Activated CD4-positive, alpha-beta T cell treated with anti-CD3 and anti-CD28 coated beads for 36 hours (primary cell): ENCODE measurements around the gene DHRS4. TPM values are rescaled to one million over a fixed set of nuclear protein-coding genes. Genes with fewer than 3 reads are reported as not detected.
A peak's percentile ranks its signal among the peaks of the same experiment; 100 is the strongest.
"Not testable (repeated sequence)": the region's sequence is repeated elsewhere in the genome, so short reads cannot be mapped to it uniquely, and the experiment has no call there.

ENCODE experiments used
- ATAC-seq: fragments of 200-7000 bp; cut with Tn5 transposase; one replicate; pipeline ENCODE4 v1.10.0; 2021; ENCODE audit warnings: mild to moderate bottlenecking, moderate library complexity
- CTCF ChIA-PET: fragments of 350-600 bp; sonication (Branson Sonifier 250); formaldehyde crosslinking; loops from one replicate; lab custom pipeline; 2021; ENCODE audit warnings: antibody characterized with exemption; lab: Charles Lee
- POLR2A ChIA-PET: fragments of 350-600 bp; sonication (Branson Sonifier 250); formaldehyde crosslinking; loops from one replicate; lab custom pipeline; 2021; ENCODE audit warnings: antibody characterized with exemption, inconsistent platforms; lab: Charles Lee
- DNase-seq: peaks from one replicate; pipeline ENCODE4 v3.0.0-alpha.2; 2020
- H3K27ac Mint-ChIP-seq: one replicate; pipeline ENCODE4 v1.8.0; 2021; ENCODE audit warnings: mixed read lengths
- H3K27me3 Mint-ChIP-seq: one replicate; pipeline ENCODE4 v1.8.0; 2021; ENCODE audit warnings: mixed read lengths
- H3K36me3 Mint-ChIP-seq: one replicate; pipeline ENCODE4 v1.8.0; 2021; ENCODE audit warnings: low read depth, mixed read lengths
- H3K4me1 Mint-ChIP-seq: one replicate; pipeline ENCODE4 v1.8.0; 2021; ENCODE audit warnings: mixed read lengths
- H3K4me3 Mint-ChIP-seq: one replicate; pipeline ENCODE4 v1.8.0; 2021; ENCODE audit warnings: mild to moderate bottlenecking, moderate library complexity, mixed read lengths
- H3K9me3 Mint-ChIP-seq: one replicate; pipeline ENCODE4 v1.8.0; 2021; ENCODE audit warnings: low read depth, mixed read lengths
- intact Hi-C, 2 experiments: fragments of 100-400 bp; cut with DNase I in 1 of 2; cut with micrococcal nuclease in 1 of 2; formaldehyde crosslinking; loops; one replicate each; pipeline versions ENCODE4 v1.14.2 to v1.15.1; 2022 to 2024; cut with DNase I, micrococcal nuclease
- total RNA-seq, 2 experiments: library from RNA; stranded (reverse); gene quantifications; one replicate each; pipeline ENCODE4 v1.2.3, GENCODE V29; 2021

The DHRS4 gene
- total RNA-seq, 2 experiments from 2014 or later, result 32.2 to 36.2 TPM

DNA sequence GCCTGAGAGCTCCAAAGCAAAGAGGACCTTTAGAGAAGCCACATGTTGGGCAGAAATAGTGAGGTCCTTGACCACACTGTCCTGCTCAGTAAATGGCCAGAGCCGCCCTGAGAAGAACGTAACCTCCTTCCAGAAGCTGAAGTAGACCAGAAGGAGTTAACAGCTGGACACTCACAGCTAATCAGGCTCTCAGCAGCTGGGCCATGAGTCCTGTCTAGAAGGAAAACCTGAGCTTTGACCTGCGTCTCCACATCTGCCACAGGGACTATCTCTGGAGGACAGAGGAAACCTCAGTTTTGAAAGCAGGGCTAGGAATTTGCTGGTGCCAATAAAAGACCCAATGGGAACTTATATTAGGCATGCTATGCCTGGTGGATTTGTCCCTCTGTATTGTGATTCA lies 12.3 kb upstream of the DHRS4 start:
- ChIA-PET CTCF (interaction anchor here (0.9 kb wide), 1 partner anchor 310 kb away, joined by 3 read pairs; no protein-coding TSS in a partner anchor), POLR2A (no interaction called here)
- H3K27me3 Mint-ChIP-seq, result no peaks in the 10 kb centered on the region
- H3K4me1 Mint-ChIP-seq, result peaks cover 4% of the 10 kb centered on the region
- no peaks in the 10 kb centered on the region for H3K9me3 Mint-ChIP-seq
- intact Hi-C loops, result no loop called here
- no peaks in the 10 kb centered on the region for H3K36me3 Mint-ChIP-seq
- no peak for DNase-seq
- no peak overlapping the region for H3K4me3 Mint-ChIP-seq
- H3K27ac Mint-ChIP-seq, result no peak overlapping the region
- no peak for ATAC-seq

DNA sequence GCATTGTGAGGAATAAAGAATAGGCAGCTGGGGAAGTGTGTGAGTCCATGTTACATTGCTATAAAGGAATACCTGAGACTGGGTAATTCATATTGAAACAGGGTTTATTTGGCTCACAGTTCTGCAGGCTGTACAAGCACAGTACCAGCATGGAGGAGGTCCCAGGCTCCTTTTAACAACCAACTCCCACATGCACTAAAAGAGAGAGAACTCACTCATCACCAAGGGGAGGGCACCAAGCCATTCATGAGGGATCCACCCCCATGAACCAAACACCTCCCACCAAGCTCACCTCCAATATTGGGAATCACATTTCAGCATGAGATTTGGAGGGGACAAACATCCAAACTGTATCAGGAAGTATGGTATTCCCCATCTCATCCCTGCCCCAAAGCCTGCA lies 11.9 kb upstream of the DHRS4 start:
- intact Hi-C loops, result no loop called here
- ChIA-PET POLR2A (no interaction called here), CTCF (interaction anchor here (0.7 to 0.9 kb wide), 2 partner anchors 310 to 373 kb away, joined by 3 read pairs; no protein-coding TSS in a partner anchor)
- no peak for ATAC-seq
- no peaks in the 10 kb centered on the region for H3K9me3 Mint-ChIP-seq
- H3K36me3 Mint-ChIP-seq, result no peaks in the 10 kb centered on the region
- no peaks in the 10 kb centered on the region for H3K27me3 Mint-ChIP-seq
- no peak for DNase-seq
- H3K27ac Mint-ChIP-seq, result no peak overlapping the region
- peaks cover 8% of the 10 kb centered on the region for H3K4me1 Mint-ChIP-seq
- H3K4me3 Mint-ChIP-seq, result no peak overlapping the region

GRCh38 chr14:23942587-23942986 lies 11.0 kb upstream of the DHRS4 start:
- Mint-ChIP-seq H3K4me1 (peaks cover 8% of the 10 kb centered on the region), H3K9me3 (no peaks in the 10 kb centered on the region), H3K36me3 (no peaks in the 10 kb centered on the region), H3K4me3 (no peak overlapping the region), H3K27me3 (no peaks in the 10 kb centered on the region), H3K27ac (no peak overlapping the region)
- no peak for DNase-seq
- ChIA-PET POLR2A (interaction anchor here (0.5 kb wide), 1 partner anchor 59 kb away, joined by 3 read pairs; no protein-coding TSS in a partner anchor), CTCF (interaction anchor here (0.7 kb wide), 1 partner anchor 373 kb away, joined by 3 read pairs; no protein-coding TSS in a partner anchor)
- ATAC-seq, result no peak
- intact Hi-C loops, result no loop called here

GRCh38 chr14:23949069-23949468 lies 4.5 kb upstream of the DHRS4 start:
- DNase-seq, H3K9me3 Mint-ChIP-seq, ATAC-seq, H3K4me3 Mint-ChIP-seq, POLR2A ChIA-PET, CTCF ChIA-PET, H3K36me3 Mint-ChIP-seq, intact Hi-C loops, H3K27me3 Mint-ChIP-seq, H3K27ac Mint-ChIP-seq: not testable (repeated sequence)
- H3K4me1 Mint-ChIP-seq, result peaks cover 28% of the 10 kb centered on the region

DNA sequence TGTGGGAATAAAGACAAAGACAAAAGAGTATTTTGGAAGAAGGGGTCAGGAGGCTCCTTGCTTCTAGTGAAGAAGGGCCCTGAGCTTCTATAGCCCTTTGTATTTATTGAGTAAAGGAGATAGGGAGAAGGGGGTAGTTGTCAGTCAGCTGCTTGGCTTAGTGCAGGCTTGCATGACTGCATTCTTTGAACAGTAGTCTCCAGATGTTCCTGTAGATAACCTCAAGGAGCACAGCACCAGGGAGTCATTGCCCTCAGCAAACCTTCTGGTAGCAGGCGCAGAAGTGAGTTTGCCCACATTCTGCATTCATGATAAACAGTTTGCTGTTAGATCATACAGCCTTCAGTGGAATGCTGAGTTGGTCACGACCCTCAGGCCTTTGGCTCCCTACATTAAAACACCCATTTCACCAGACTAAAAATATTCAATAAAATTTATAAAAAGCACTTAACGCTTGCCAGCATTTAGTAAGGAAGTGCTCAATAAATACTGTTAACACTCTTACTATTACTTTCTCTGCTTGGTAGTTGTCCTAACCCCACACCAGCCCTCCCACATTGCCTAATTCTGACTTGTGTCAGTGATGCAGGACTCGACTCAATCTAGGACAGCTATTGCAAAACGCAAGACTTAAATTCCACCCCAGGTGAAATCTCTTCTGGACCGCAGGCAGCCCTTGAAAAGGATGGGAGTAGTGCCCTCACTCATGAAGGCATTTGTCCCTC lies 3.0 kb upstream of the DHRS4 start:
- ChIA-PET POLR2A (no interaction called here), CTCF (interaction anchor here (1.3 kb wide), 1 partner anchor 158 kb away, joined by 4 read pairs; no protein-coding TSS in a partner anchor)
- intact Hi-C loops, result no loop called here
- Mint-ChIP-seq H3K4me3 (no peak overlapping the region), H3K27ac (no peak overlapping the region), H3K9me3 (no peaks in the 10 kb centered on the region), H3K4me1 (peaks cover 33% of the 10 kb centered on the region), H3K36me3 (peaks cover 6% of the 10 kb centered on the region), H3K27me3 (no peaks in the 10 kb centered on the region)
- DNase-seq (no peak), ATAC-seq (no peak)

DNA sequence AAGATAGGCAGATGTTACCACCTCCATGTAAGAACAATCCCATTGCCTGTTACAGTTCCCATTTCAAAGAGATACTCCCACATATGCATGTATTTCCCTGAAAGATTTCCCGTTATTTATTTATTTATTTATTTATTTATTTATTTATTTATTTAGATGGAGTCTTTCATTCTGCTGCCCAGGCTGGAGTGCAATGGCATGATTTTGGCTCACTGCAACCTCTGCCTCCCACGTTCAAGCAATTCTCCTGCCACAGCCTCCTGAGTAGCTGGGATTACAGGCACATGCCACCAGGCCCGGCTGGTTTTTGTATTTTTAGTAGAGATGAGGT lies 2.5 kb upstream of the DHRS4 start:
- H3K27ac Mint-ChIP-seq, DNase-seq, ATAC-seq, H3K9me3 Mint-ChIP-seq, H3K27me3 Mint-ChIP-seq, intact Hi-C loops, H3K4me3 Mint-ChIP-seq, H3K36me3 Mint-ChIP-seq, POLR2A ChIA-PET: not testable (repeated sequence)
- CTCF ChIA-PET, result interaction anchor here (0.6 to 1.3 kb wide), 2 partner anchors 101 to 157 kb away, joined by 3 to 4 read pairs; partner anchors contain the start of gene CARMIL3
- H3K4me1 Mint-ChIP-seq, result peaks cover 30% of the 10 kb centered on the region

GRCh38 chr14:23951590-23952201 lies 1.9 kb upstream of the DHRS4 start:
- no peak overlapping the region for H3K27ac Mint-ChIP-seq
- CTCF ChIA-PET, result interaction anchor here (0.6 to 2.4 kb wide), 4 partner anchors 26 to 320 kb away, joined by 3 to 7 read pairs (median 4); partner anchors contain the start of gene CARMIL3
- H3K36me3 Mint-ChIP-seq, result peaks cover 9% of the 10 kb centered on the region
- no peaks in the 10 kb centered on the region for H3K27me3 Mint-ChIP-seq
- H3K4me1 Mint-ChIP-seq, result peaks cover 25% of the 10 kb centered on the region
- no peaks in the 10 kb centered on the region for H3K9me3 Mint-ChIP-seq
- intact Hi-C loops, result no loop called here
- no peak for ATAC-seq
- DNase-seq, result peak; percentile 24
- H3K4me3 Mint-ChIP-seq, result no peak overlapping the region
- POLR2A ChIA-PET, result no interaction called here

DNA sequence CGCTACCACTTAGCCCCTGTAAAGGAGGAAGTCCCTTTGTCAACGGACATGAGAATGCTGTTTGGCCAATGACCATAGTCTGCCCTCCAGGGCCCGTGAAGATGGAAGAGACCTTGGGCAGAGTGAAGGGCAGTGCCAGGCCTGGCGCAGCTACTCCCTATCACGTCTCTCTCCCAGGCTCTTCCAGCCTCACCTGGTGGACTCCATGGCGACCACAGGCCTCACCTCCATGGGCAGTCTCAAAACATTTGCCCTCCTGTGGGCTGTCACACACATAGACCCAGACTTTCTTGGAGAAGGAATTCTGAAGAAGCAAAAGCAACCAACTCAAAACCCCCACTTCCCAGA lies 480 bp upstream of the DHRS4 start:
- intact Hi-C loops, result loop anchor here (1.0 kb wide), 2 partner anchors 321 to 364 kb away; no protein-coding TSS in a partner anchor
- Mint-ChIP-seq H3K4me1 (peaks cover 25% of the 10 kb centered on the region), H3K36me3 (peaks cover 12% of the 10 kb centered on the region), H3K4me3 (peak overlapping the region; percentile 88), H3K27ac (peak overlapping the region; percentile 55)
- POLR2A ChIA-PET, H3K9me3 Mint-ChIP-seq, ATAC-seq, H3K27me3 Mint-ChIP-seq, DNase-seq: not testable (repeated sequence)
- CTCF ChIA-PET, result interaction anchor here (2.4 kb wide), 1 partner anchor 321 kb away, joined by 7 read pairs; no protein-coding TSS in a partner anchor

DNA sequence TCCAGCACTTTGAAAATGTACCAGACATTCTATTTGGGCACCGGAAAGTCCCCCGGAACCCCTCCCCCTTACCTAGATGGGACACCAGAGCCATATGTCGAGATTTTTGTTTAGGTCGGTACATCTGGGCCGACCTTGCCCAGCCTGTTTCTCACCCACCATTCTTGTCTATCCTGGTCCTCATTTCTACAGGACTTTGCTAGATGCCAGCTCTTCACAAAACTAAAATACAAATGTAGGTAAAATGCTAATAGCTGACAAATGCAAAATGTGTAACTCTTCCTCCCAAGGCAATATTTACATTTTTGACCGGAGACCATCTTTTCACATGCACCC lies 677 bp downstream of the DHRS4 start:
- H3K27me3 Mint-ChIP-seq, POLR2A ChIA-PET, H3K36me3 Mint-ChIP-seq, H3K9me3 Mint-ChIP-seq, DNase-seq: not testable (repeated sequence)
- intact Hi-C loops, result loop anchor here (1.0 kb wide), 3 partner anchors 223 to 322 kb away; no protein-coding TSS in a partner anchor
- CTCF ChIA-PET, result interaction anchor here (1.0 to 1.2 kb wide), 2 partner anchors 24 to 321 kb away, joined by 3 read pairs; no protein-coding TSS in a partner anchor
- peaks cover 22% of the 10 kb centered on the region for H3K4me1 Mint-ChIP-seq
- peak overlapping the region; percentile 88 for H3K4me3 Mint-ChIP-seq
- H3K27ac Mint-ChIP-seq, result peak overlapping the region; percentile 93
- peak; percentile 6 for ATAC-seq

DNA sequence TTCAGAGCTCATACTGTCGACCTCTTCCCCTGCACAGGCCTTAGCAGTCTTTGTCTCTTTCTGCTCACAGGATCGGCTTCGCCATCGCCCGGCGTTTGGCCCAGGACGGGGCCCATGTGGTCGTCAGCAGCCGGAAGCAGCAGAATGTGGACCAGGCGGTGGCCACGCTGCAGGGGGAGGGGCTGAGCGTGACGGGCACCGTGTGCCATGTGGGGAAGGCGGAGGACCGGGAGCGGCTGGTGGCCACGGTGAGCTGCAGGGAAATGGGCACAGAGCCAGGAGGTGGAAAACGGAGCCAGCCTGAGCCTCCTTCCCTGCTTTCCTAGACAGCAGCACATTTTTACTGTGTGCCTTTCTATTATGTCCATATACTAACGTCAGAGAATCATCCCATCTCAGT lies 1.4 kb downstream of the DHRS4 start:
- H3K4me3 Mint-ChIP-seq, POLR2A ChIA-PET, DNase-seq, H3K36me3 Mint-ChIP-seq, ATAC-seq, H3K27ac Mint-ChIP-seq, H3K27me3 Mint-ChIP-seq, H3K9me3 Mint-ChIP-seq: not testable (repeated sequence)
- CTCF ChIA-PET, result interaction anchor here (1.0 to 1.2 kb wide), 2 partner anchors 25 to 321 kb away, joined by 3 read pairs; no protein-coding TSS in a partner anchor
- intact Hi-C loops, result loop anchor here (1.0 kb wide), 3 partner anchors 224 to 323 kb away; no protein-coding TSS in a partner anchor
- H3K4me1 Mint-ChIP-seq, result peaks cover 22% of the 10 kb centered on the region

- H3K4me3 Mint-ChIP-seq, H3K27ac Mint-ChIP-seq, intact Hi-C loops, H3K27me3 Mint-ChIP-seq, DNase-seq, CTCF ChIA-PET, H3K36me3 Mint-ChIP-seq, ATAC-seq, H3K9me3 Mint-ChIP-seq: not testable (repeated sequence)
- peaks cover 22% of the 10 kb centered on the region for H3K4me1 Mint-ChIP-seq
- POLR2A ChIA-PET, result interaction anchor here (0.6 kb wide), 1 partner anchor 267 kb away, joined by 3 read pairs; no protein-coding TSS in a partner anchor
Observed at GRCh38 chr14:23955811-23956210, 2.2 kb downstream of the DHRS4 start.
